IMR-90 (cell line): ENCODE results near the gene KAZN. TPM values are rescaled to one million over a fixed set of nuclear protein-coding genes. Genes with fewer than 3 reads are reported as not detected.

Source experiments
- ATAC-seq: fragments of 200-7000 bp; cut with Tn5 transposase; 2 replicates; pipeline ENCODE4 v1.9.1; 2020; ENCODE audit warnings: low read depth, mild to moderate bottlenecking, moderate library complexity
- BruUV-seq: library from RNA; stranded (reverse); fragments of 400-500 nt; replicated peaks from 2 replicates; lab custom pipeline; 2021; lab: Mats Ljungman, UMichigan
- CTCF ChIA-PET: fragments of 300-600 bp; formaldehyde crosslinking; extraction: SDS; loops from one replicate; lab custom pipeline; 2021; ENCODE audit warnings: antibody characterized with exemption; lab: Yijun Ruan, JAX
- POLR2A ChIA-PET: fragments of 300-600 bp; sonication (Branson Sonifier 250); formaldehyde crosslinking; loops from one replicate; lab custom pipeline; 2022; ENCODE audit warnings: antibody characterized with exemption; ENCODE audit not compliant: unreplicated experiment; lab: Charles Lee
- DNase-seq: peaks from one replicate; pipeline ENCODE4 v3.0.0; 2013
- H2AFZ ChIP-seq: replicated peaks from 2 replicates; pipeline ENCODE3; 2013; ENCODE audit warnings: low read length, mild to moderate bottlenecking; ENCODE audit not compliant: poor library complexity
- H2AK5ac ChIP-seq: 2 replicates; pipeline ENCODE4 v1.6.1; 2013; ENCODE audit warnings: low read depth, low read length, inconsistent platforms
- H2AK9ac ChIP-seq: replicated peaks from 2 replicates; pipeline ENCODE3; 2013; ENCODE audit warnings: mild to moderate bottlenecking, low read depth, low read length, moderate library complexity; ENCODE audit not compliant: poor library complexity
- H2BK120ac ChIP-seq: 2 replicates; pipeline ENCODE4 v1.6.1; 2013; ENCODE audit warnings: low read depth, low read length, inconsistent platforms
- H2BK15ac ChIP-seq: 3 replicates; pipeline ENCODE4 v1.6.1; 2013; ENCODE audit warnings: low read depth, low read length, inconsistent platforms
- H2BK20ac ChIP-seq: 2 replicates; pipeline ENCODE4 v1.6.1; 2013; ENCODE audit warnings: low read depth, mild to moderate bottlenecking, inconsistent platforms, low read length, moderate library complexity
- H2BK5ac ChIP-seq: 2 replicates; pipeline ENCODE4 v1.6.1; 2013; ENCODE audit warnings: mild to moderate bottlenecking, low read depth, low read length, inconsistent platforms; ENCODE audit not compliant: poor library complexity, severe bottlenecking
- H3K14ac ChIP-seq: replicated peaks from 2 replicates; pipeline ENCODE4 v1.6.1; 2013; ENCODE audit warnings: low read depth, low read length, inconsistent platforms
- H3K18ac ChIP-seq: 2 replicates; pipeline ENCODE4 v1.6.1; 2013; ENCODE audit warnings: low read depth, low read length, control low read depth
- H3K23ac ChIP-seq: 2 replicates; pipeline ENCODE4 v1.6.1; 2013; ENCODE audit warnings: low read depth, low read length, inconsistent platforms
- H3K27ac ChIP-seq: 2 replicates; pipeline ENCODE4 v1.5.1; 2013; ENCODE audit warnings: mild to moderate bottlenecking, control low read depth, low read length; ENCODE audit not compliant: insufficient read depth
- H3K27me3 ChIP-seq: 2 replicates; pipeline ENCODE4 v1.6.1; 2013; ENCODE audit warnings: low read length; ENCODE audit not compliant: control insufficient read depth, insufficient read depth
- H3K36me3 ChIP-seq: 2 replicates; pipeline ENCODE4 v1.6.1; 2013; ENCODE audit warnings: low read length, mixed read lengths; ENCODE audit not compliant: control insufficient read depth, insufficient read depth
- H3K4ac ChIP-seq: 2 replicates; pipeline ENCODE4 v1.6.1; 2013; ENCODE audit warnings: low read depth, low read length, inconsistent platforms
- H3K4me1 ChIP-seq: 2 replicates; pipeline ENCODE4 v1.6.1; 2013; ENCODE audit warnings: low read length, mixed read lengths; ENCODE audit not compliant: control insufficient read depth, insufficient read depth
- H3K4me2 ChIP-seq: 2 replicates; pipeline ENCODE4 v1.6.1; 2013; ENCODE audit warnings: low read depth, mild to moderate bottlenecking, control low read depth, low read length, moderate library complexity
- H3K4me3 ChIP-seq: 2 replicates; pipeline ENCODE4 v1.5.1; 2013; ENCODE audit warnings: low read depth, mild to moderate bottlenecking, control low read depth, low read length, moderate library complexity; ENCODE audit not compliant: insufficient read depth
- H3K56ac ChIP-seq: 2 replicates; pipeline ENCODE4 v1.6.1; 2013; ENCODE audit warnings: low read length, inconsistent platforms; ENCODE audit not compliant: insufficient read depth; ENCODE audit errors: extremely low read depth
- H3K79me1 ChIP-seq, 2 experiments: 2 replicates each; pipeline ENCODE4 v1.6.1; 2013; ENCODE audit warnings: low read length in 2 of 2, inconsistent platforms in 1 of 2, low read depth in 1 of 2
- H3K9ac ChIP-seq: 2 replicates; pipeline ENCODE4 v1.6.1; 2013; ENCODE audit warnings: low read depth, low read length, control low read depth
- H3K9me1 ChIP-seq: 2 replicates; pipeline ENCODE4 v1.6.1; 2013; ENCODE audit warnings: low read length, inconsistent platforms; ENCODE audit not compliant: insufficient read depth
- H3K9me3 ChIP-seq: 2 replicates; pipeline ENCODE4 v1.6.1; 2013; ENCODE audit warnings: low read length; ENCODE audit not compliant: control insufficient read depth, insufficient read depth
- H4K20me1 ChIP-seq: 2 replicates; pipeline ENCODE4 v1.6.1; 2013; ENCODE audit warnings: low read length, inconsistent platforms; ENCODE audit not compliant: insufficient read depth
- H4K5ac ChIP-seq: 2 replicates; pipeline ENCODE4 v1.6.1; 2013; ENCODE audit warnings: mild to moderate bottlenecking, low read depth, low read length, control low read depth
- H4K8ac ChIP-seq, 2 experiments: 2 replicates each; pipeline ENCODE4 v1.6.1; 2013; ENCODE audit warnings: low read depth in 2 of 2, low read length in 2 of 2, control low read depth in 1 of 2, inconsistent platforms in 1 of 2
- H4K91ac ChIP-seq: 2 replicates; pipeline ENCODE4 v1.6.1; 2013; ENCODE audit warnings: low read depth, low read length, inconsistent platforms; ENCODE audit not compliant: insufficient read depth
- CEBPB ChIP-seq: IDR thresholded peaks from 2 replicates; pipeline ENCODE4 v1.6.1; 2012; ENCODE audit warnings: low read depth, low read length, improper control_type of control experiment
- CTCF ChIP-seq: conservative IDR thresholded peaks from 2 replicates; pipeline ENCODE4 v1.5.1; 2012; ENCODE audit warnings: mild to moderate bottlenecking, low read depth, low read length, improper control_type of control experiment
- ELK1 ChIP-seq: fragments of 150-350 bp; IDR thresholded peaks from 2 replicates; pipeline ENCODE4 v1.6.1; 2016; ENCODE audit warnings: low read depth, mild to moderate bottlenecking, low read length, moderate library complexity, borderline replicate concordance
- MAZ ChIP-seq: IDR thresholded peaks from 2 replicates; pipeline ENCODE4 v1.6.1; 2012; ENCODE audit warnings: low read depth, mild to moderate bottlenecking, low read length, improper control_type of control experiment, moderate library complexity, borderline replicate concordance
- NFE2L2 ChIP-seq: fragments of 150-350 bp; IDR thresholded peaks from 2 replicates; pipeline ENCODE4 v1.6.1; 2016; ENCODE audit warnings: low read depth, mild to moderate bottlenecking, low read length
- RAD21 ChIP-seq: IDR thresholded peaks from 2 replicates; pipeline ENCODE4 v1.6.1; 2012; ENCODE audit warnings: low read length, improper control_type of control experiment
- RCOR1 ChIP-seq: IDR thresholded peaks from 2 replicates; pipeline ENCODE4 v1.6.1; 2012; ENCODE audit warnings: mild to moderate bottlenecking, low read length, improper control_type of control experiment; ENCODE audit not compliant: insufficient replicate concordance
- SMC3 ChIP-seq: fragments of 150-350 bp; IDR thresholded peaks from 2 replicates; pipeline ENCODE4 v1.6.1; 2016; ENCODE audit warnings: low read depth, mild to moderate bottlenecking, antibody characterized with exemption, low read length, moderate library complexity
- USF2 ChIP-seq: fragments of 150-350 bp; IDR thresholded peaks from 2 replicates; pipeline ENCODE4 v1.6.1; 2017; ENCODE audit warnings: mild to moderate bottlenecking, antibody characterized with exemption, low read length, low read depth
- WGBS, 2 experiments: methylation state at CpG; one replicate each; pipeline versions ENCODE4 v1.1.5 to v1.1.7; 2013; ENCODE audit warnings: missing lambda C conversion rate in 2 of 2; ENCODE audit not compliant: insufficient read length in 1 of 2; ENCODE audit errors: extremely low coverage in 2 of 2; 5-methylcytosine and 5-hydroxymethylcytosine counted together
- dilution Hi-C: fragments of 300-500 bp; cut with HindIII; formaldehyde crosslinking; loops from one replicate; pipeline ENCODE4 v1.14.3; 2018; ENCODE audit warnings: low sequenced_read_pairs; ENCODE audit not compliant: unreplicated experiment
- in situ Hi-C: fragments of 300-500 bp; cut with MboI; formaldehyde crosslinking; loops from 3 replicates; pipeline ENCODE4 v1.14.3; 2019; ENCODE audit warnings: low sequenced_read_pairs, inconsistent platforms, mixed read lengths
- intact Hi-C: fragments of 100-400 bp; cut with micrococcal nuclease; formaldehyde crosslinking; loops from 2 replicates; pipeline ENCODE4 v1.10.0; 2022
- polyA plus RNA-seq, 3 experiments: library from polyadenylated mRNA; depleted of rRNA; stranded (reverse); fragments of >200 nt; gene quantifications; 2 replicates each; pipeline ENCODE4 v1.2.3, GENCODE V29; 2012; ENCODE audit warnings: low replicate concordance in 1 of 3
- total RNA-seq: library from RNA; depleted of rRNA; stranded (reverse); fragments of >200 nt; gene quantifications from 2 replicates; pipeline ENCODE4 v1.2.3, GENCODE V29; 2012

The KAZN gene
- total and polyA plus RNA-seq, 2 of the 4 experiments (the other 2 are of a cell fraction): 5.2 to 10.5 TPM

- CTCF ChIA-PET: interaction anchor here (0.5 kb wide), 1 partner anchor 21 kb away, joined by 4 read pairs; no protein-coding TSS in a partner anchor
Measured at GRCh38 chr1:14676400-14676799, 77.9 kb downstream of the KAZN start.

More at GRCh38 chr1:14676400-14676799, 77.9 kb downstream of the KAZN start:
- DNase-seq (no peak), ATAC-seq (no peak)
- Histone ChIP-seq H3K9me3 (peaks cover 8% of the 10 kb centered on the region), H2BK5ac (no peak overlapping the region), H3K27me3 (no peaks in the 10 kb centered on the region), H4K91ac (no peak overlapping the region), H3K9me1 (no peaks in the 10 kb centered on the region), H3K4me2 (no peak overlapping the region), H4K20me1 (no peaks in the 10 kb centered on the region), H3K4me3 (no peak overlapping the region), H3K23ac (no peak overlapping the region), H4K5ac (no peak overlapping the region), H3K27ac (no peak overlapping the region), H2AFZ (no peak overlapping the region), H3K18ac (no peak overlapping the region), H4K8ac (no peak overlapping the region), H2BK15ac (no peak overlapping the region), H2AK5ac (no peak overlapping the region), H3K4me1 (no peaks in the 10 kb centered on the region), H3K56ac (no peak overlapping the region), H3K4ac (no peak overlapping the region), H3K36me3 (no peaks in the 10 kb centered on the region), H3K9ac (no peak overlapping the region), H2BK120ac (no peak overlapping the region), H2BK20ac (no peak overlapping the region), H3K79me1 (no peaks in the 10 kb centered on the region), H3K14ac (no peak overlapping the region), H2AK9ac (no peak overlapping the region)
- in situ Hi-C loops (no loop called here), dilution Hi-C loops (no loop called here), intact Hi-C loops (no loop called here)
- TF ChIP-seq MAZ: no peak
- TF ChIP-seq RAD21: no peak
- no peak for TF ChIP-seq NFE2L2
- TF ChIP-seq CEBPB: no peak
- TF ChIP-seq USF2: no peak
- TF ChIP-seq SMC3: no peak
- no peak for TF ChIP-seq ELK1
- no peak for TF ChIP-seq RCOR1
- no peak for TF ChIP-seq CTCF
- WGBS, 2 experiments: no CpG with 5 or more reads among the region's 4 CpGs
- POLR2A ChIA-PET: interaction anchor here (0.5 kb wide), 1 partner anchor 173 kb away, joined by 3 read pairs; no protein-coding TSS in a partner anchor
- BruUV-seq: no TSS peak
